SH-SY5Y (cell line): Measurements from ENCODE around the gene SND1.

Source experiments
- GATA2 ChIP-seq: IDR thresholded peaks from 2 replicates; pipeline ENCODE4 v1.6.1; 2011; ENCODE audit warnings: mild to moderate bottlenecking, low read depth, low read length
- GATA3 ChIP-seq: IDR thresholded peaks from 2 replicates; pipeline ENCODE4 v1.6.1; 2011; ENCODE audit warnings: low read depth, mild to moderate bottlenecking, low read length, moderate library complexity

DNA sequence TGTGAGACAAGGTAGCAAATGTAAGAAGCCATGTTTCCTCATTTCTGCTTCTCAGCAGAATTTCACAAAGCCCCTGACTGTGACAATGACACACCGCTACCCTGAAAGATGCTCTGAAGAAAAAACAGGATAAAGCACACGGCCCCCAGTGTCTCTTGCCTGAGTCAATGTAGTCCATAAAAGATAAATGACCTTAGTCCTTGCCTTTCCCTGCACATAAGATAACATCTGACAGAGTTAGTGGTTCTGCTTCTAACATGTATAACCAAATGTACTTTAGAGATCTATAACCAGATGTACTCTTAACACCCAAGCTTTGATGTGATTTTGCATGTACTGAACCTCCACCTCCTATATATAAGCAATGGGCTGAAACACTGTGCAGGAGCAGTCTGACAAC lies 3.0 kb upstream of the SND1 start:
- TF ChIP-seq GATA2 (no peak; the same call in 1 of the 2 replicates), GATA3 (peak; percentile 25; the same call in 1 of the 2 replicates)
